Hematopoietic multipotent progenitor cell treated with erythropoietin and hydrocortisone succinate and interleukin-3 and kit ligand, for 17 days (in vitro differentiated cells): ENCODE measurements around the gene LMX1B.

Experiments
- DNase-seq: peaks from one replicate; pipeline ENCODE4 v3.0.0-alpha.2; 2015; ENCODE audit warnings: low spot score

The LMX1B gene

DNA sequence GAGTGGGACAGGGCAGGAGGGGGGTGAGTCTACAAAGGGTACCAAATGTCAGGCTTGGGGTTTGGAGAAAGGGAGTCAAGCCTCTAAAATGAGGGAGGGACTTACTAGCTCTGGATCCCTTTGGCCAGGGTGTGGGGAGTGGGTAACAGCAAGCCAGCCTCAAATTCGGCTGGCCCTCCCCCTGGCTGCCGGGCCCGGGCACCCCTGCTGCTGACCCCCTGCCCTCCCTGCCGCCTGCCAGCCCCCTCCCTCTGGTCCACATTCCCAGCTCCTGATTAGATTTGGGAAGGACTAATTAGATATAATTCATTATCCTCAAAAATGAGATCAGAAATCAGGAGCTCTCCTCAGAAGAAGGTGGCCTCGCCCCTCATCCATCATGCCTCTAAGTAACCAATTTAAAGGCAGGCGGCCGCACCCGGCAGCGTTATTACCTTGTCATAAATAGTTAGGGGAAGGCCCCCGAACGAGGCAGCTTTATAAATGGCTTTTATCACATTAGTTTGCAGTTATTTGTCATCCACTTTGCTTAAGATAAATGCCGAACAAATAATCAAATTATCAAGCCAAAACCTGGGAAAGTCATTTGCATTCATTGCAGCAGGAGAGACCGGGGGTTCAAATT is 44.6 kb downstream of the LMX1B start:
- no peak for DNase-seq

DNA sequence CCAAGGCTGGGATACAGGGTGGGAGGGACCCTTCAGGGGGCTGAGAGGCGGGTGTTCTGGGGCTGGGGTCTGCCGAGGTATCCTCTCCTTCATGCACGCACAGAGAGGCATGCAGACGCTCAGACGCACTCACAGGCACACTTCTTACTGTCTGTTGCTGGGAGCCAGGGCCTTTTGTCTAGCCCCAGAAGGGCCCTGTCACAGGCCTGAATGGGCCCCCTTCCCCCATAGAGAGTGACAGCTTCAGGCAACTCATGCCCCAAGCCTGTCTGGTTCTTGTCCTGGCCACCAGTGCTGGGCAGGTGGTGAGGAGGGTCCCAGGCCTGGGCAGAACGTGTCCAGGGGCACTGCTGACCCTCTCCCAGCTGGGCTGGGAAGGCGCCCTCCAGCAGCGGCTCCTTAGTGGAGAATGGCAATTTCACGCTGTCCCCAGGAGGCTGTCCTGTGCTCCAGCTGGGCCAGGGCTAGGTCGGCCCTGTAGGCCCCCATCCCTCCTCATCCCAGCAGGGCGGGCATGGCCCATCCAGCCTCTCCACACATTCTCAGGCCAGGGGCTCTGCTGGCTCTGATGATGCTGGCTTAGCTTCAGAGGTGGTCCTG is 45.3 kb downstream of the LMX1B start:
- no peak for DNase-seq

GRCh38 chr9:126661122-126661520 is 47.4 kb downstream of the LMX1B start:
- no peak for DNase-seq

GRCh38 chr9:126661521-126662251 is 48.0 kb downstream of the LMX1B start:
- no peak for DNase-seq

DNA sequence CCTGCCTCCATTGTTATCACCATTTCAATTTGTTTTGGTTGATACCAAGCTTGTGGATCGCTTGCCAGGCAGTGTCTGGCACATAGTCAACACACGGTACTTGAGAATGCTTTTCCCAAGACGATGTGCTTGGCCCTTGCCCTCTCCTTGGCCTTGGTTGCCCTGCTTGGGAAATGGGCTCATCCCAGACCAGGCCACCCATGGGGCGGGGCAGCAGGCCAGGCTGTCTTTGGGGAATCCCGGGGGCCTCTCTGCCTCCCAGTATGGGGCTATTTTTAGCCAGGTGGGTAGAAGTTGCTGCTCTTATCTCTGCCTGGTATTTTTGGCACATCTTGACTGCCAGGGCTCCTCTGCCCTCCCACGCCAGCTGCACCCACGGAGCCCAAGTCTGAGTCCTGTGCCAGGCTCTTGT is 49.9 kb downstream of the LMX1B start:
- DNase-seq: no peak

DNA sequence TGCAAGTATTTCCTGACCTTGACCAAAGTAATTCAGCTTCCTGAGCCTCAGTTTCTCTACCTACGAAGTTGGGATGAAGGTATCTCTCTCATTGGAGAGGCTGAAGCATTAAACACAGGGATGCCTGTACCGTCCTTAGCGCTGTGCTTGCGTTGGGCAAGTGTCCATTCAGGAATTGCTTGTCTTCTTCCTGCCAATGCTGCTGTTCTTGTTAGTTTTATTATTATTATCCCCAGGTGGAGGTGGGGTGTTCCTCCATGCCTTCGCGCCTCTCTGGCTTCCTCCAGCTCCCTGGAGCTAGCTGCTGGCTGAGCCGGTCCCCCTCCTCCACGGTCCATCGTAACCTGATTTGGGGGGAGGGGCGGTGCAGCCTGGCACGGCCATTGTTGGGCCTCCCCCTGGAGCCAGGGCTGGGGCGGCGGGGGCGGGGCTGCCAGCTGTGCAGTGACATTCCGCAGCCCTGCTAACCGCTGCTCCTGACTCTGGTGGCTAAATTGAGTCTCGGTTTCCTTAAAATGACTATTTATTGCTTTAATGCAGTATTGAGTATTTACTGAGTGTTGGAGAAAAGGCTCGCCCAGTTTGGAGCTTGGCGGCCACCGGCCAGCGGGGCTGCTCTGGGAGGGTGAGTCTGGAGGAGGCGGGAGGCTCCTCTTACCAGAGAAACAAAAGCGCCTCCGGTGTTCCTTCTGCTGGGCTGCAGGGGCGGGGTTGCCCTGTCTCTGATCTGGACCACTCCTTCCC is 51.3 kb downstream of the LMX1B start:
- DNase-seq: no peak

DNA sequence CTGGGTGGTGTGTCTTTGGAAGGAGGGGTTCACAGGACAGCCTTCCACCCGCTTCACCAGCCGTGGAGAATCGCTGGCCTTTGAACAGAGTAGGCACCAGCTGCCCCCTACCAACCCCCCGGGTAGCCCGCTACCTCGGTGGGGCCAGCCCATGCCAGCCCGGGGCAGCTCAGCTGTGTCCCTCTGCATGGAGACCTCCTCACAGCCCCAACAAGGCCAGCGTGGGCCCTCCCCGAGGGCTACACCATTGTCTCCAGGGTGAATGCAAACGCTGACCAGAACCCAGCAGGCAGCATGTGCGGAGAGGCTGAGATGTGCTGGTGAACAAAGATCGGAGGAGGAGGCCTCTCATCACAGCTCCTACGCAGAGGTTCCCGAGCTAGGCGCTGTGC is 51.9 kb downstream of the LMX1B start:
- no peak for DNase-seq

DNA sequence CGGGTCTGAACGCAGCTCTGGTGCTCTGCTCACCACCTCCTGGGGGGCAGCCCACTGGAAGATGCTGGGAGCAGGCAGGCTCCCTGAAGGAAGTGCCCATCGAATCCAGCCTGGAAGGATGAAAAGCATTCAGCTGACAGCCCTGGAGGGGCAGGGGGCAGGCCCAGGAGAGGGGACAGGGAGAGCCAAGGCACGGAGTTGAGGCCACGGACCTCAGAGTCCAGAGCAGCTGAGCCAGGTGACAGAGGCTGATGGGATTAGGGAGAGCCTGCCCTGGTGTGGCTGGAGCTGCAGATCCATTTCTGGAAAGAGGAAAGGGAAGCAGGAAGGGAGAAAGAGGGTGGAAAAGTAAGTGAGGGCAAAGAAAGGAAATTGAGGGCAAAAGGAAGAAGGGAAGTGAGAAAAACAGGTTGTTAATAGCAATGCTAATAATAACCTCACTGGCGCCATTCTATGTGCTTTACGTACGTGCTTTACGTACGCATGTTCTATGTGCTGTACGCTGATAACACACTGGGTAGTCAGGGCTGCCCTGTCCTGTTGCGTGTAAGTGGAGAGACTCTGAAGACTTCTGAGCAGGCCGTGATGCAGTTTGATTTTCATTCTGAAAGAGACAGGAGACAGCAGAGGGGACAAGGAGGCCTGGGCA is 52.6 kb downstream of the LMX1B start:
- no peak for DNase-seq

GRCh38 chr9:126667190-126668055 is 53.7 kb downstream of the LMX1B start:
- no peak for DNase-seq

DNA sequence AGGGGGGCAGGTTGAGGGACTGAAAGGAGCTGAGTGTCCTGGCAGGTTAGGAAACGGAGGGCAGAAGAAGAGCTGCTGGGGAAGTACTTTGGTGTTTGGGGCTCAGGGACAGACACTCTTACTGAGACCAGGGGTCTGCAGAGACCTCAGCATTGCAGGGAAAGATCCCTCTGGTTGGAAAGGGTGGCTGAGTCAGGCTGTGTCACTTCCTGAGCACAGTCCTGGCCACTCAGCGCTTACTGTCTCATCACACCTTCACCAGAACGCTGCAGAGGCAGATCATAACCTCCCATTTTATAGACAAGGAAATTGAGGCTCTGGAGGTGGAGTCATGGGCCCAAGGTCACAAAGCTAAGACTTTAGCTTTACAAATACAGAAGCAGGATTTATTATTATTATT is 54.3 kb downstream of the LMX1B start:
- no peak for DNase-seq

GRCh38 chr9:126669108-126669507 is 55.4 kb downstream of the LMX1B start:
- no peak for DNase-seq

GRCh38 chr9:126670270-126670669 is 56.5 kb downstream of the LMX1B start:
- DNase-seq: no peak

- DNase-seq: no peak
These were observed 57.7 kb downstream of the LMX1B start for GRCh38 chr9:126671381-126671831.

DNA sequence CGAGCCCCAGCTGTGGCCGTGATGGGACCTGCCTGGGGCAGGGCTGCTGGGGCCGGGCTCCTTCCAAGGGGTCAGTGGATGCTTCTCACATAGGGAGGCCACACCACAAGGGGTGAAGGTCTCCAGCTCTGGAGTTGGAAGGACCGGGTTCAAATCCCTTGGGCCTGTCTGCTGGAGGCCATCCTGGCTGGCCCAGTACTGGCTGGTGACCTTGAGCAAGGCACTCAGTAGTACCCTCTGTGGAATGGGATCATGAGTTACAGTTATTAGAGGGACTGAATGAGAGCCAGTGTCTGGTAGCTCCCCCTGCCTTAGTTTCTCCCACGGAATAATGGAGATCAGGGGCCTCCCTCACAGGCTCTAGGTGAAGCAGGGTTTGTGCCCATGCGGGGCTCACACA is 58.3 kb downstream of the LMX1B start:
- DNase-seq: no peak

- no peak for DNase-seq
These were observed 59.0 kb downstream of the LMX1B start for GRCh38 chr9:126672634-126673284.

GRCh38 chr9:126673689-126674364 is 60.1 kb downstream of the LMX1B start:
- DNase-seq: no peak

DNA sequence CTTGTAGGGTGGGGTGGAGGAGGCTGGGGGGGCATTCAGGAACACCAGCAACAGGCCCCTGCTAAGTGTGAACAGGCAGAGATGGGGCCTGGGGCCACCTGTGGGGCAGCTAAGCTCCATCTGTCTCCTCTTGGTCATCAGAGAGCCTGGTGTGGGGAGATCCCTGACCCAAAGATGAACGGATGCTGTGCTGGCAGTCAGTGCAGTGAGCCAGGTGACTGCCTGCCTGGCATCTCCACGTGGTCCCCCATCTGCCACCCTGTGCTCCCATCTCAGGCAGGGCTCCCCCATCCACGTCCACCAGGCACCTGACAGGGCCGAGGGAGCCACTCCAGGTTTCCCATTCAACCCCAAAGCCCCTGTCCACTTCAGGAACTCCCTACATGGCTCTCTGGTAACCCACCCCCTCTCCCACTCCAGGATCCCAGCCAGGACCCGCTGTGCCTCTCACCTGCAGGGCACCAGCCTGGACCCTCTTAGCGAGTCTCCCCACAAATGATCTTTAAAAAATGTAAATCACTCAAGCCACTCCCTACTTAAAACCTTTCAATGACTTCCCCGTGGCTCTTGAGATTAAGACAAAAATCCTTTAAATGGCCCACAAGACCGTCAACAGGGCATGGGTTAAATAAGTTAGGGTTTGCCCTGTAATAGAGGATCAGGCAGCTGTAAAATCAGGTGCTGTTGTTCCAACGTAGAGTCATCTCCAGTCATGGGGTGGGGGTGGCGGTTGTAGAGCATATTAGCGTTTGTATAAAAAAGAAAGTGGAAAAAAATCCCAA is 60.8 kb downstream of the LMX1B start:
- no peak for DNase-seq

- DNase-seq: no peak
These were observed 61.4 kb downstream of the LMX1B start for GRCh38 chr9:126675147-126675467.

DNA sequence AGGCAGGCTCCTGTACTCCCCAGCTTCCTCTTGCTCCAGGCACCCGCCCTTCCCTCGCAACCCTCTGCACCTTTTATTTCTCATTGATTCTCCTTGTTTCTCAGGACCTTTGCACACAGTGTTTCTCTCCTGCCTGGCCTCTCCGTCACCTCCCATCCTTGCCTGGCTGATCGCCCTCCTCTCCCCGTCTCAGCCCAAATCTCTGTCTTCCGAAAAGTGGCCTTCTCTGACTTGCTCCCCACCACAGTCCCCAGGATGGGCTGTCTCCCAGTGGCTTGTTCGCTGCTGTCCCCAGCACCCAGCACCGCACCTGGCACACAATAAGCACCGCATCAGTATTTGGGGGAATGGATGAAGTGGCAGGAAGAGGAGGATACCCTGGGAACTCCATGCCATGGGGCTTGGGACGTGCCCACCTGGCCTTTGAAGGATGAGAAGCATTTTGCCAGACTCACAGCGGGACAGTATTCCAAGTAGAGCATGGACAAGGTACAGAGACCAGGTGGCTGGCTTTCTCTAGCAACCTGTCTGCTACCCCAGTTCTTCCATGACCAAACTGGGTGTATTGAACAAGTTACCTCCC is 62.5 kb downstream of the LMX1B start:
- DNase-seq: no peak
